GM21825 (cell line): ENCODE data around the gene TMED4.

Source experiments
- ATAC-seq: cut with Tn5 transposase; IDR thresholded peaks from one replicate; pipeline ENCODE4 v1.9.1; 2021; ENCODE audit warnings: mild to moderate bottlenecking, moderate library complexity; ENCODE audit not compliant: unreplicated experiment

The TMED4 gene

GRCh38 chr7:44541028-44541869, 40.8 kb downstream of the TMED4 start, which contains the start of gene NPC1L1:
Gene NPC1L1 (minus strand): TSS chr7:44541330. CDS start chr7:44541259, 71 bp downstream.
- ATAC-seq, result no peak

- ATAC-seq, result no peak
Measured at GRCh38 chr7:44540592-44541027, 41.4 kb downstream of the TMED4 start.

- no peak for ATAC-seq
Measured at GRCh38 chr7:44539669-44540506, 42.1 kb downstream of the TMED4 start.

GRCh38 chr7:44538798-44539668, 43.0 kb downstream of the TMED4 start:
- ATAC-seq, result no peak

GRCh38 chr7:44538093-44538797, 43.8 kb downstream of the TMED4 start:
- ATAC-seq, result no peak

GRCh38 chr7:44537442-44537841, 44.6 kb downstream of the TMED4 start:
- no peak for ATAC-seq

GRCh38 chr7:44536090-44536489, 45.9 kb downstream of the TMED4 start:
- no peak for ATAC-seq

GRCh38 chr7:44535348-44536064, 46.5 kb downstream of the TMED4 start:
- ATAC-seq, result no peak

GRCh38 chr7:44534501-44534900, 47.5 kb downstream of the TMED4 start:
- no peak for ATAC-seq

GRCh38 chr7:44534087-44534486, 47.9 kb downstream of the TMED4 start:
- ATAC-seq, result no peak

GRCh38 chr7:44533301-44534055, 48.6 kb downstream of the TMED4 start:
- ATAC-seq, result no peak

- ATAC-seq, result no peak
Measured at GRCh38 chr7:44531421-44532380, 50.3 kb downstream of the TMED4 start.

GRCh38 chr7:44530990-44531389, 51.0 kb downstream of the TMED4 start:
- no peak for ATAC-seq
